IPS-NIHi7 (cell line): Measurements from ENCODE around the gene AVEN.
"Not testable (repeated sequence)": the region's sequence is repeated elsewhere in the genome, so short reads cannot be mapped to it uniquely, and the experiment has no call there.

Experiments used
- DNase-seq: peaks from one replicate; pipeline ENCODE4 v3.0.0; 2012; ENCODE audit warnings: mixed read lengths; ENCODE audit errors: extremely low spot score

Gene AVEN

DNA sequence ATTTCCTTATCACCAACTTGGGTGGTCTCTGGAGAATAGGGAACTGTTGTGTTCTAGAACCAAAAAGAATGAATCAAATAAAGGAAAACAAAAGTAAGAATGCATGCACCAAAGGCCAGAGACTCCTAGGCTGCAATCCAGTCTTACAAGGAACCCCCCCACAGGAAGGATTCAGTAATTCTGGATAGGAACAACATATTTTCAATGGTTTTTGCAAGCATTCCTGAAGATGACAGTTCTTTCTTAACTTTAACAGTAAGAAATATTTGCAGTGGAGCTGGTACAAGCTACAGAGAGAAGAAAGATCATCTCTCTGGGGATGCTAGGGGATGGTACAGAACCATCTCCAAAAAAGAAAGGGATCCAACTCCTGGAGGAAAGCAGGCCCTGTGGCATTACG, 186.9 kb downstream of the AVEN start:
- no peak for DNase-seq

DNA sequence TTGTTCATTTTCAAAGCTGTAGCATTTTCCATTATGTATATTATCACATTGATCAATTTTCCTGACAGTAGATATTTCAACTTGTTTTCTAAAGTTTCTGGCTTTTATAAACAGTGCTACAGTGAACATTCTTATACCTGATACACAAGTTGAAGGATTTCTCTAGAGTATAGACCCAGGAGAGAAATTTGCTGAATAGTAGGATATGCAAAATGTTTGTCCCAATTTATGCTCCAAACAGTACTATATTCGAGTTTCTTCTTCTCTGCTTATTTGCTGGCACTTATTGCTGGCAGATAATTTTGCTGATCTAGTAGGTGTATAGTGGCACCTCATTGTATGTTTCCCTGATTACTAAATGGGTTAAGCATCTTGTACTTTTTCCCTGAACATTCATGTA, 187.9 kb downstream of the AVEN start:
- no peak for DNase-seq

DNA sequence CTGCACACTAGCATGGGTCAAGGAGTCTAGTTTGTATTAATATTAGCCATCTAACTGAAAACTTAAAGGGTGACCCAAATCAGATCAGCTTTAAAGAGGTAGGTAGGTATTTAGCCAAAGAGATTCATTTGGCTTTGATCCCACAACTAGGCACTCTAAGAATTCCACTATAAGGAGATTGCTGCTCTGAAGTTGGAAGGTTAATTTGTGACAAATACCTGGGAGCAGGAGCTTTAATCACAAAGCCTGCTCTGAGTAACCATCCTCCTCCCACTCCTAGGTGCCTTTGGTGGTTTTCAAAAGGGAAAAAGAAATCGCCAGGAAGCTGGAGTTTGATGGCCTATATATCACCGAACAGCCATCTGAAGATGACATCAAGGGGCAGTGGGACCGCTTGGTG, 191.0 kb downstream of the AVEN start:
- DNase-seq: no peak

DNA sequence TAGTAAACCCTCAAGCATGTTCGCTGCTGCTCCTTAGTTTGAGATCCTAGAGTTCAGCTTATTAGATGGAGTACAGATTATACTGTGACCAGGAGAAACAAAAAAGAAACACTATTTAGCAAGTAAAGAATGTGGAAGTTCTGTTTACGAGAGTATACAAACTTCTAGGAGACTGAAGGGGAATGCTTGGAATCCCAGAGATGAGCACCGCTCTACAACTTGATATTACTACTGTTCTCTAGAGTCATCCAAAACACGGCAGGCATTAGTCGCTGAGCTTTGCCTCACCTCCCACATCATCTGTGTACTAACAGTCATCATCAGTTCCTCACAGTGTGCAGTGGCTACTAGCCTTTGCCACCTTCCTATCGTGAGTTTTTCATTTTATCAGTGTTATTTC, 192.1 kb downstream of the AVEN start:
- DNase-seq: no peak

DNA sequence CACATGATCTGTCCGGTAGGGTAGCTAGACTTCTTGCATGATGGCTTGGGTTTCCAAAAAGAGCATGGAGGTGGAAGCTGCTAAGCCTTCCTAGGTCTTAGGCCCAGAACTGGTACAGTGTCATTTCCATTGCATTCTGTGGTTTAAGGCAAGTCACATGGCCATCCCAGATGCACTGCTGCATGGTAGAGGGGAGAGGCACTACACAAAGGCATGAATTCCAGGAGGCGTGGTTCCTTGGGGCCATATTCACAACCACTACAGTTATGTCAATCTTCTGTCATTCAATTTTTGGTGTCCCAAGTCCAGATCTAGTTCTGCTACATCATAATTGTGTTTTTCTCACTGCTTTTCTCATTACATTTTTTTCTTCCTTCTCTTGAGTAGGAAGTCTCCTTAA, 192.9 kb downstream of the AVEN start:
- DNase-seq: no peak

DNA sequence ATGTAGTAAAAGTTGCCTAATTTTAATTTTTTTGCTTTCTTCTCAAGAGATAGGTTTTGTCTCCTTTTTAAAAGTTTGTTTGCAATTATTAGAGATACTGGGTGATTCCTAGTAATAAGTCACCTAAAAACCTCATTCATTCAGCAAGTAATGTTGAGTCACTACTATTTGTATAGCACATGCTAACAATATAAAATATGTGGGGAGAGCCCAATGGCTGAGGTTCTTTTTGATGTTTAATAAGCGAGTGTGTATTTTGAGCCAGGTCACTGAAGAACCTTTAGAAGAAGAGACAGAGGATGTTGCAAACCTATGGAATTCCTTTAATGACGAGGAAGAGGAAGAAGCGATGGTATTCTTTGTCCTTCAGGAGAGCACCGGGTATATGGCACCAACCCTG, 194.4 kb downstream of the AVEN start:
- no peak for DNase-seq

DNA sequence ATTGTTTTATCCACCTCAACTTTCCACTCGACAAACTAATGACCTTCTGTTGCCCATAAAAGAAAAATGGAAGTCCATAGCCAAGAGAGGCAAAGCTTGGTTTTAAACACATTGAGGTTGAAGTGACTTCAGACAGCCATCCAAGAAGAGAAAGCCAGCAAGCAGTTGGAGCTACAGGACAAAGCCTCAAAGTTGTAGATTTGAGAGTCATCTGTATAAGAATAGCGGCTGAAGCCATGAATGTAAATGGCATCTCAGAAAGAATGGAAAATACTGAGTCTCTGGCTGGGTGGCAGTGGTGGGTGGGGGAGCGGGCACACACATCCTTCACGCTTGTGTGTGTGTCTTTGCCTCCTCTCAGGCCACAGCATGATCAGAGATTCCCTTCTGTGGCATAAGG, 194.8 kb downstream of the AVEN start:
- DNase-seq: peak; percentile 21

DNA sequence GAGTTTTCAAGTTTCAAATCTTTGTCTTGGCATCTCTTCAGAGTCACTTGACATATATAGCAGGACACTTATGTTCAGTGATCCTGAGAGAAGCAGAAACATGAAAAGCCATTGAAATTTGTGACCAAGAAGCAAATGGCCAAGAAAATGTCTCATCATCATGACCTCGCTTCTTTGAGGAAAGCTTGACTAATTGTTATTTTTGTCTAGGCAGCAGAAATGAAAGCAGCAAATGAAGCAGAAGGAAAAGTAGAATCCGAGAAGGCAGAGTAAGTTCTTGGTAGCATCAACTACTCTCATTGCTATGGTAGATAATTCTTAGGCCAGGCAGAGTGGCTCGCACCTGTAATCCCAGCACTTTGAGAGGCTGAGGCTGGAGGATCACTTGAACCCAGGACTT, 198.4 kb downstream of the AVEN start:
- no peak for DNase-seq

DNA sequence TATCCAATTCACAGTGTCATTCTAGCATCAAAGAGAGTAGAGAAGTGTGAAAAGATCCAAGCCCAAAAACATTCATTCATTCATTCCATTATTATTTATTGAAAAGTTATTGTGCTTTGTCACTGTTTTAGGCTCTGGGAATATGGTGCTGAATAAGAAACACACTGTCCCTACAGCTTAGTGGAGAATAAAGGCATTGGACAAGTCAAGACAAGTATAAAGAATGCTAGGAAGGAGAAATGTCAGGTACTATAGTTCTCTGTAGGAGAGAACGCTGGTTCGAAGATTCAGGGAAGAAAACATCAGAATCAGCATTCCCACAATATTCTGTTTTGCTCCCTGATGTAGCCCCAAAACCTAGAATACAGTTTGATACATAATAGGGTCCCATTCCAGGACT, 199.5 kb downstream of the AVEN start:
- no peak for DNase-seq

DNA sequence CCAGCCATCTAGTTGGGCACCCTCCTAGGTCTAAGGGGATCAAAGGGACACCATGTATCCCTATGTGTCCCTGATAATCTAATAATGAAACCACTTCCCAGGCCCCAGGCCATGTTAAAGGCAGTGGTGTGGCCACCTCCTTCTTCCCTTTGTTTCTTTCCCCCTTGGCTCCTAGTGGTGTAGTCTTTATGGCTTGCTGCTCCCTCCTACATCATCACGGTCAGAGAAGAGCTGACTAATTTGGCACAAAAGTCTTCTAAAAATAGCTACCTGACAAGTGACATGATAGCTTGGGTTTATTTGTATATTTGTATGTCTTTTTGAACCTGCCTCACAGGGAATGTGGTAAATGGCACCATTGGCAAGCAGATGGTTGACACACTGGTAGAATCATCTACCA, 201.7 kb downstream of the AVEN start:
- DNase-seq: no peak

DNA sequence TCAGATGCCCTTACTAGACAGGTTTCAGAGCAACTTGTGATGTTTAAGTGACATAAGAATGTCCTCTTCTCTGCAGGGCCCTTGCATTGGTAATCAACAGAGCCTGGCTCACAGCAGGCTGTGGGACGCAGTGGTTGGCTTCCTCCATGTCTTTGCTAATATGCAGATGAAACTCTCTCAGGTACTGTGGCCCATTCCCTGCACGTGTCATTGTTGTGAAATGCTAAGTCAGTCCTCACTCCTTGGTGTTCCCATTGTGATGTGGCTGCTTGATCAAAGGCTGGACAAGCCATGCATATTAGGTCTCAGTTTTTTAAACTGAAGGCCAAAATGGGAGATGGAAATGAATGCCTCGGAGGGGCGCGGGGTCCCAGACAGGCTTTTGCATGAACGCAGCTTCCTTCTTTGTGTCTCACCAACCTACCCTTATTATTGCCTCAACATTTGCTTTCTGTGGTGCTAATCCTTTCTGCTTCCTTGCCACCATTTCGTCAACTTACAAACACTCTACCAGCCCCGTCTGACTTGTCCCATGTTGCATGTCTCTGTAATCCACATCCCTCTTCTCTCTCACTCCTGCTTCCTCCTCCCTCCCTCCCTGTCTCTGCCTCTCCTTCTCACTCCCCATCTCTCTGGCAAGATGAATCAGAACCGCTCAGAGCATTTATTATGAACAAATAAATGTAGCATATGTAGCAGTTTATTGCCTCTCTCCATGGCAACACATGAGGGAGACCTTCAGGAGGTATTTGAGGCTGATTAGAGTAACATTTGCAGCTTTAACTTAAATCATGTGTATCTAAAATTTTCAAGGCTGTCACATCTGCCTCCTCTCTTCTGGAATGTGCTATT, 203.9 kb downstream of the AVEN start:
- DNase-seq: peak; percentile 66

DNA sequence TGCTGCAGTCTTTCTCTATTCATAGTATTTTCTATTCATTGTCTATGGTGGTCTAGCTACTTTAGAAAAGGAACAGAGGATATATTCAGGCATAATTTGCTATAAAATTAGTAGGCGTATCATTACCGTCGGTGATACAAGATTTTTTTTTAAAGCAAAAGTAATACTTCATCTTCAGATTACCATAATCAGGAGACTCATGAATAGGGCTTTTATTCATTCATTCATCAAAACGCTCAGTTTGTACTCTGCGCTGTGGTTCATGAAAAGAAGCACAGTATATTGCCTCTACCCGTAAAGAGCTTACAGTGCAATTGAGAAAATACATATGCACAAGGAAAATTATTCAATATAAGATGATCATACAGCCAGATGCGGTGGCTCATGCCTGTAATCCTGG, 207.4 kb downstream of the AVEN start:
- no peak for DNase-seq

DNA sequence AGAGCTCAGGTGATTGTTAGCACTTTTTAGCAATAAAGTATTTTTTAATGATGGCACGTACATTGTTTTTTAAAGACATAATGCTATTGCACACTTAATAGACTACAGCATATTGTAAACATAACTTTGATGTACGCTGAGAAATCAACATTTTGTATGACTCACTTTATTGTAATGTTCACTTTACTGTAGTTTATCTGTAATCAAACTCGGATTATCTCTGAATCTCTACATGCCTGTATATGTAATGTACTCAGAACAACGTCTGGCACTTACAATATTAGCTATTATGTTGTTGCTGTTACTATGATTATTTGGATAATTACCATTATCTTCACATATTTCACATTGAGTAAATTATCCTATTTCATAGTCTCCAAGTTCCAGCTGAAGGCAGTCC, 208.7 kb downstream of the AVEN start:
- no peak for DNase-seq

DNA sequence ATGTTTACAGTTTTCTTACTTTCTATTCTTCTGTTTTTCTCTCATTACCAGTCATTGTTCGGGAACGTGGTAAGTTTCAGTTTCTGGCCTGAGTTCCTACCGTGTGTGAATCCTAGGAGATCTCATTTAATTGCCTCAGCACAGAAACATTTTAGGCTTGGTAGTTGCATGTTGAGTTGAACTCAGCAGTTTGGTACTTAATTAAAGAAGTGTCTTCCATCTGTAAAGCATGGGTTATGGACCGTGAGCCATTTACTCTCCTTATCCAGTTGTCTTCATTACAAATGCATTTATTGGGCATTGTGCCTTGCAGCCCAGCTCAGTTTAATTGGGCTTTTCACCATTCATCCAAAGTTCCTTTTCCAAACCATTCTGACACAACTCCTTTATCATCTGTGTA, 212.8 kb downstream of the AVEN start:
- no peak for DNase-seq

DNA sequence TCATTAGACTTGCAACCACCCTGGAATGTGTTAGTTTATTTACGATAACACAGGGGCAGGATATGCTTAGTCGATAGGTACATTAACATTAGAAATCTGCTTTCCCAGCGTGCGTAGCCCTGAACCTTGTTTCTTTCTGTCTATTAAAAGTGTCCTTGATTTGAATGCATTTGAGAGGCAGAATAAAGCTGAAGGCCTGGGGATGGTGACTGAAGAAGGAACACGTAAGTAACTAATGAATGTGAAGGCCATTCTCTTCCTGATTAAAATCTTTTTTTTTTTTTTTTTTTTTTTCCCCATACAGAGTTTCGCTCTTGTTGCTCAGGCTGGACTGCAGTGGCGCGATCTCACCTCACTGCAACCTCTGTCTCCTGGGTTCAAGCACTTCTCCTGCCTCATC, 213.6 kb downstream of the AVEN start:
- no peak for DNase-seq

DNA sequence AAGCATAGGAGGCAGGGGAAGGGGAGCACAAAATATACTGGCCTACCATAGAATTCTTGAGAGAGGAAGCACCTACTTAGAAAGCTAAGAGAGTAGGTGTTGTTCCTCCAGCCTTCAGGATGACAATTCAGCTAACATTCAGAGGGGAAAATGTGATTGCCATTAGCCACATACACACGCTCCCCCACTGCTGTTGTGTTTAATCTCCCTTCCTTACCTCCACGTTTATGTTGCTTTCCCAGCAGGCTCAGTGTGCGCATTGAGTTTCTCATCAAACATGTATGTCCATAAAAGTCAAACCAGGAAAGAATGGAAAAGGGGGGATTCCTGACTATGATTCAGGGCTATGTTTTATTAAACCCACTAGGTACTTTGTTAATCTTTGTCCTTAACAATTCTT, 215.9 kb downstream of the AVEN start:
- no peak for DNase-seq

DNA sequence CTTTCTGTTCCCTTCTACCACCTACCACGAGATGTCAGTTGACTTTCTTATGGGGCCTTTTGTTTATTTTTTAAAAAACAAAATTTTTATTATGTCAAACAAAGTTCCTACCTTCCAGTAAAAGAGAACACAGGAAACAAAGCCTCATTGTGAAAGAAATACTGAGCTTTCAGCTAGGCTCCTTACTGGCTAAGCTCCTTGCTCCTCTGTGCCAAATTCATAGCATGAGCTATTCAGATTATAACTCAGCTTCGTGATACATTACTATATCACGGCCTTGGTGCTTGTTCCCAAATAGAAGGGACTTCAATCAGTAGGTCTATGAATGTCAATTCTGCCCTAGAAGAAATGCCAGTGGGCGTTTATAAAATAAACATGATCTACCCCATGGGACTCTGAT, 216.5 kb downstream of the AVEN start:
- no peak for DNase-seq

DNA sequence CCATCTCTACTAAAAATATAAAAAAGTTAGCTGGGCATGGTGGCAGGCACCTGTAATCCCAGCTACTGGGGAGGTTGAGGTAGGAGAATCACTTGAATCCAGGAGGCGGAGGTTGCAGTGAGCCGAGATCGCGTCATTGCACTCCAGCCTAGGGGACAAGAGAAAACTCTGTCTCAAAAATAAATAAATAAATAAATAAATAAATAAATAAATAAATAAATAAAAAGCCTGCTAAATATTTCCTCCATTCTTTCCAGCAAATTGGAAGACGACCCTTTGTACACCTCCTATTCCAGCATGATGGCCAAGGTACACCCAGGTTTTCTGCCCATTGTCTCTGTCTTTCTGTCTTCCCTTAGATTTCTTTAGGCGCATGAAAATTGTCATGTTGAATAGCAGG, 219.5 kb downstream of the AVEN start:
- DNase-seq: not testable (repeated sequence)
